AG20443 (cell line): ENCODE data around the gene OTOG.

Experiments
- DNase-seq: peaks from one replicate; pipeline ENCODE4 v3.0.0; 2012; ENCODE audit warnings: low spot score, mixed read lengths

Gene OTOG

GRCh38 chr11:17519061-17519885, 27.8 kb upstream of the OTOG start:
- DNase-seq: no peak

- no peak for DNase-seq
These were observed 25.8 kb upstream of the OTOG start for GRCh38 chr11:17521106-17521900.

- DNase-seq: no peak
These were observed 24.4 kb upstream of the OTOG start for GRCh38 chr11:17522655-17523054.

GRCh38 chr11:17524221-17524620, 22.8 kb upstream of the OTOG start:
- no peak for DNase-seq

GRCh38 chr11:17525570-17525969, 21.5 kb upstream of the OTOG start:
- no peak for DNase-seq

GRCh38 chr11:17526326-17526725, 20.7 kb upstream of the OTOG start:
- DNase-seq: no peak

- DNase-seq: no peak
These were observed 20.0 kb upstream of the OTOG start for GRCh38 chr11:17526931-17527627.

- DNase-seq: no peak
These were observed 19.4 kb upstream of the OTOG start for GRCh38 chr11:17527628-17527995.

GRCh38 chr11:17528181-17528691, 18.8 kb upstream of the OTOG start:
- DNase-seq: peak; percentile 87

GRCh38 chr11:17528906-17529843, 17.9 kb upstream of the OTOG start:
- DNase-seq: no peak

- no peak for DNase-seq
These were observed 17.2 kb upstream of the OTOG start for GRCh38 chr11:17529844-17530185.

- DNase-seq: no peak
These were observed 15.9 kb upstream of the OTOG start for GRCh38 chr11:17531071-17531600.

- peak; percentile 27 for DNase-seq
These were observed 15.4 kb upstream of the OTOG start for GRCh38 chr11:17531636-17532113.

- no peak for DNase-seq
These were observed 14.3 kb upstream of the OTOG start for GRCh38 chr11:17532784-17533183.

- no peak for DNase-seq
These were observed 13.7 kb upstream of the OTOG start for GRCh38 chr11:17533341-17533740.

GRCh38 chr11:17533778-17534415, 13.2 kb upstream of the OTOG start:
- DNase-seq: no peak

GRCh38 chr11:17535488-17535887, 11.6 kb upstream of the OTOG start:
- DNase-seq: no peak

- no peak for DNase-seq
These were observed 9.8 kb upstream of the OTOG start for GRCh38 chr11:17537261-17537660.

GRCh38 chr11:17538054-17538453, 9.0 kb upstream of the OTOG start:
- DNase-seq: no peak

GRCh38 chr11:17538731-17539130, 8.3 kb upstream of the OTOG start:
- DNase-seq: no peak

- no peak for DNase-seq
These were observed 6.3 kb upstream of the OTOG start for GRCh38 chr11:17540807-17541206.
